ENCODE measurements around the gene CPOX. TPM values are rescaled to one million over a fixed set of nuclear protein-coding genes. Genes with fewer than 3 reads are reported as not detected.

Gene CPOX
- 18.9 and 28.7 TPM in 2 replicates for total RNA-seq

DNA sequence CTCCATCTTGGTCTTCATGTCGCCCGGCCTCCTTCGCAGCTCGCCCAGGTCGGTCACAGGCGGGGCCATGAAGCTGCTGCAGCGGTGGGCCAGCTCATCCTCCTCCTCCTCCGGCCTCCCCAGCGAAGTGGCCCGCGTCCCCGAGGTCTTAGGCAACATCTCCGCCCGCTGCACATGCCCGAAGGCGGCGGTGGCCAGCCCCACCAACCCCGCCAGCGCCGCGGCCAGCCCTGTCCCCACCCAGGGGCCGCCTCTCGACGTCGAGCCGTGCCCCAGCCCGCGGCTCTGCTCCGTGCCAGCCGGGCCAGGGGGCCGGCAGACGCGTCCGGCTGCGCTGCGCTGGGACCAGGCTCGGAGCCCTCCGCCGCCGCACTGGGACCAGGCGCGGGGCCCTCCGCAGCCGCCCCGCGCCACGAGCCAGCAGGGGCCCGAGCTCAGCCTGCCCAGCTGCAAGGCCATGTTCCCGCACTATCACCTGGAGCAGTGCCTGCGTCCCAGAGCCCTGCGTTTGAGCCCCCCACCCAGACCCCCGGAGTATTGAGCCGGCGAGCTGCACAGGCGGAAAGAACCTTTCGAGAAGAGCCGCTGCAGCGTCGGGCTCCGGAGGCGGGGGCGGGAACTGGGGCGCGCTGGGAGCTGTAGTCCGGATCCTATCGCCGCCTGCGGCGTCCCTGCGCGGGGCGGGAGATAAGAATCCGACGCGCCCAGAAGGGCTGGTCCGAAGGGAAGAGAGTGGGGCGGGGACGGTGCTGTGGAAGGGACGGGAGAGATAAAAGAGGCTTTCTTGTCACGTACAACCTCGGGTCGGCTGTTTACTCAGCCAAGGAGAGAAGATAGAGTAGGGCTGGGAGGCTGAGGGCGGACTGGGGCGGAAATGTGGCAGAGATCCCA lies at the start of gene CPOX:
CPOX (minus strand) TSS at position 566 of the 891 bp plus-strand sequence; CDS start at position 459, 107 bp downstream.

DNA sequence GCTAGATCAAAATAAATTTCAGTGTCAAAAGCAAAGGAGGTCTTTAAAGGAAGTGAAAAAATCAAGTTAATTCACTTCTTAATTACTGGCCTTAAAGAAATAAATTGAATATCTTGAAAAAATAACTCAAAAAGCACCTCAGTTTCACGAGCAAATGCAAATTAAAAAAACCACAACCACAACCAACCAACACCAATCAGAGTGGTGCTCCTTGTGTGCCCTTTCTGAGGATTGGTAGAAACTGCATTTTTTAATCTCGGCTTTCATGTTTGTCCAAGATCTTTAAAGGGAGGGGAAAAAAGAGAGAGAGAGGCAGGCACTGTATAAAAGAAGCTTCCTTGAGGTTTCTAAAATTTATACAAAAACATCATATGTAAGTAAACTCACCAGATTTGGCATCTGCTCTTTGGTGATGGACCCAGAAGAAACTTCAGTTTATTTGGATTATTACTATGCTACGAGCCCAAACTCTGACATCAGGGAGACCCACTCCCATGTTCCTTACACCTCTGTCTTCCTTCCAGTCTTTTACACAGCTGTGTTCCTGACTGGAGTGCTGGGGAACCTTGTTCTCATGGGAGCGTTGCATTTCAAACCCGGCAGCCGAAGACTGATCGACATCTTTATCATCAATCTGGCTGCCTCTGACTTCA lies 61.7 kb downstream of the CPOX start, which contains the start of gene GPR15:
GPR15 (plus strand) TSS at position 357 of the 653 bp plus-strand sequence; CDS start at position 413, 56 bp downstream.

Other genes with a start within 250 kb of the CPOX start
- gene OR5K4, start 239.8 kb downstream of the CPOX start, total RNA-seq: not detected in 2 replicates
- not detected in 2 replicates for gene OR5K3, start 202.9 kb downstream of the CPOX start, total RNA-seq
- not detected in 2 replicates for gene OR5K1, start 130.4 kb downstream of the CPOX start, total RNA-seq
- not detected in 2 replicates for gene OR5K2, start 95.9 kb downstream of the CPOX start, total RNA-seq
- 74.2 and 124 TPM in 2 replicates for gene CLDND1, start 70.7 kb downstream of the CPOX start, total RNA-seq
- gene GPR15, start 61.6 kb downstream of the CPOX start, total RNA-seq: not detected in 2 replicates
- 11.5 and 23.6 TPM in 2 replicates for gene ST3GAL6, start 169.7 kb upstream of the CPOX start, total RNA-seq